Measurements from ENCODE around the gene NABP2.
"Not testable (repeated sequence)": the region's sequence is repeated elsewhere in the genome, so short reads cannot be mapped to it uniquely, and the experiment has no call there.

NABP2 gene

DNA sequence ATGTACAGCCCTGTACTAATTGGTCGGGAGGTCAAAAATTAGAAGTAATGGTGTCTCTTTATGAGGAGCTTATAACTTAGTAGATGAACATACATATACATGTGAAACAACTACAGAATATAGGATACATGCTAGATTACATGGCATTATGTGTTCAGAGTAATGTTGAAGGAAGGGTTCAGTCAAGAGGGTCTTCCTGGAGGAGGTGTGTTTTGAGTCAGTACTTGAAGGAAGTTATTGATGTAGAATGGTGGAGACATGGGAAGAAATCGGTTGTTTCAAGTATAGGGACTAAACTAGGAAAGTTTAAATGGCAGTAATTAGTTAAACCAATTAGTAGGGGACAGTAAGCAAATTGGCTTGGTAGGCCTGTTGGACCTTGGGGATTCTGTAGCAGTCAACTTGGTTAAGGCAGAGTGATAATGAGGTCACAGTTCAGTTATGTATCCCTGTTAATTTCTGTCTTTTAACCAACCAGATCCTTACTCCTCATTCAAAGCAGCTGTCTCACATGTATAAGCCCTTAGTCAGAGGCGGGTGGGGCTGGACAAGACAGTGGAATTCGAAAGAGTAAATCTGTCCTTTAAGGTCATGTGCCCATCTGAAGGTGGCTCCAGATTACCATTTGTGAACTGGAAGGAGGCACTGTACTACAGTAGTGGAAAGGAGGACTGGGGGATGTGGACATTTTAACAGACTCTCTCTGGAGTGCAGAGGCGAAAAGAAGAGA is 37.5 kb downstream of the NABP2 start:
- peaks cover 13 to 22% of the 10 kb centered on the region in 2 donors for H3K4me1 Mint-ChIP-seq
- no peak for ATAC-seq (replicated peaks)
- no peak overlapping the region for H3K27ac Mint-ChIP-seq
- H3K36me3 Mint-ChIP-seq, result no peaks in the 10 kb centered on the region
- no peak for DNase-seq
- H3K4me3 Mint-ChIP-seq, result no peak overlapping the region
- no peaks in the 10 kb centered on the region for H3K27me3 Mint-ChIP-seq
- no peaks in the 10 kb centered on the region for H3K9me3 Mint-ChIP-seq

- H3K9me3 Mint-ChIP-seq; H3K4me3 Mint-ChIP-seq; H3K36me3 Mint-ChIP-seq; H3K27ac Mint-ChIP-seq; DNase-seq; H3K27me3 Mint-ChIP-seq; ATAC-seq (replicated peaks): not testable (repeated sequence)
- peaks cover 17 to 25% of the 10 kb centered on the region in 2 donors for H3K4me1 Mint-ChIP-seq
Measured at GRCh38 chr12:56262955-56263354, 38.8 kb downstream of the NABP2 start.

DNA sequence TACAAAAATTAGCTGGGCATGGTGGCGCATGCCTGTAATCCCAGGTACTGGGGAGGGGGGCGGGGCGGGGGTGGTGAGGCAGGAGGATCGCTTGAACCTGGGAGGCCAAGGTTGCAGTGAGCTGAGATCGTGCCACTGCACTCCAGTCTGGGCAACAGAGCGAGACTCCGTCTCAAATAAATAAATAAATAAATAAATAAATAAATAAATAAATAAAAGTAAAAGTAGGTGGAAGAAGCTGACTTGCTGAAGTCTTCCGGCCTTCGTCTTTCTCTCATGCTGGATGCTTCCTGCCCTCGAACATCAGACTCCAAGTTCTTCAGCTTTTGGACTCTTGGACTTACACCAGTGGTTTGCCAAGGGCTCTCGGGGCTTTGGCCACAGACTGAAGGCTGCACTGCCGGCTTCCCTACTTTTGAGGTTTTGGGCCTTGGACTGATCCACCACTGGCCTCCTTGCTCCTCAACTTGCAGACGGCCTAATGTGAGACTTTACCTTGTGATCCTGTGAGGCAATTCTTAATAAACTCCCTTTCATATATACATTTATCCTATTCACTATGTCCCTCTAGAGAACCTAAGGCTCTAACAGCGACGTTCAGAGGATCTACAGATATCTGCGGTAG is 42.0 kb downstream of the NABP2 start:
- Mint-ChIP-seq H3K4me3 (peak overlapping the region; percentile 93 to 96), H3K4me1 (peaks cover 17 to 21% of the 10 kb centered on the region in 2 donors), H3K27ac (peak overlapping the region; percentile 97), H3K36me3 (peaks cover 9 to 13% of the 10 kb centered on the region in 2 donors)
- DNase-seq; H3K27me3 Mint-ChIP-seq; H3K9me3 Mint-ChIP-seq; ATAC-seq (replicated peaks): not testable (repeated sequence)

- ATAC-seq (replicated peaks) (peak; percentile 90 to 93), DNase-seq (peak; percentile 85)
- Mint-ChIP-seq H3K4me1 (peaks cover 17 to 21% of the 10 kb centered on the region in 2 donors), H3K27ac (peak within 1 kb of the TSS; percentile 97), H3K27me3 (no peaks in the 10 kb centered on the region), H3K36me3 (peaks cover 9 to 16% of the 10 kb centered on the region in 2 donors), H3K4me3 (peak within 1 kb of the TSS; percentile 93 to 96), H3K9me3 (no peaks in the 10 kb centered on the region)
Measured at GRCh38 chr12:56266693-56267442, 42.7 kb downstream of the NABP2 start, which contains the start of gene COQ10A. Gene COQ10A, plus strand, starts transcription at chr12:56266942. Its CDS starts 177 bp downstream, at chr12:56267119.

DNA sequence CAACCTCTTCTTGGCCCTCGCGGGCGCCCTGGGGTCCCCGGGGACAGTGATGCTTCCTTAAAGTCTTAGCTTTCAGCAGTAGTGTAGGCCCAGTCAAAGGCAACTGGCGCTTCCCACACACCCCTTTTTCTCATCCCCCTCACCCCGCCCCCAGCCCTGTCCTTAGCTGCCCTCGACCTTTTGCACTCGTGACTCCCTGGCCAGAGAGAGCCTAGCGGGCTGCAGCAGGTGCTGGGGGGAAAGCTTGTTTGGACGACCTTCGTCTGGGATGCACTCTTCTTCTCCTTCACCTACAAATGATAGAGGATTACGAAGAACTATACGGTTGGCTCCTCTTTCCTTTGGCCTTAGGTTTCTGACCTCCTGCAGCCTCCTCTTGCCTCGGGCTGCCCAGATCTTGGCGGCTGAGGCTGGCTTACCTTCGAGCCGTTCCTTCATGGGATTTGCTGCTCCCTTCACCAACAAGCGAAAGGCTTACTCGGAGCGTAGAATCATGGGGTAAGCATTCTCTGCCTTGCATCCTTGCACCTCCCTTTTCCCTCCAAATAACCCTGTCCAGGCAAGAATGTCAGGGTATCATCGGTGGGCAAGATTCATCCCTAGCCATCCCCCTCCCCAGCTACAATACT is 43.4 kb downstream of the NABP2 start:
- Mint-ChIP-seq H3K27me3 (no peaks in the 10 kb centered on the region), H3K27ac (peak overlapping the region; percentile 63), H3K4me3 (peak overlapping the region; percentile 93 to 96), H3K4me1 (peaks cover 17 to 21% of the 10 kb centered on the region in 2 donors), H3K36me3 (peaks cover 9 to 20% of the 10 kb centered on the region in 2 donors), H3K9me3 (no peaks in the 10 kb centered on the region)
- no peak for DNase-seq
- ATAC-seq (replicated peaks), result peak; percentile 50 to 51

- Mint-ChIP-seq H3K27me3 (no peaks in the 10 kb centered on the region), H3K27ac (peak overlapping the region; percentile 10), H3K9me3 (no peaks in the 10 kb centered on the region), H3K4me3 (no peak overlapping the region), H3K4me1 (peaks cover 15 to 21% of the 10 kb centered on the region in 2 donors), H3K36me3 (peaks cover 22 to 39% of the 10 kb centered on the region in 2 donors)
- ATAC-seq (replicated peaks) (no peak), DNase-seq (no peak)
Measured at GRCh38 chr12:56271031-56271430, 46.9 kb downstream of the NABP2 start.

DNA sequence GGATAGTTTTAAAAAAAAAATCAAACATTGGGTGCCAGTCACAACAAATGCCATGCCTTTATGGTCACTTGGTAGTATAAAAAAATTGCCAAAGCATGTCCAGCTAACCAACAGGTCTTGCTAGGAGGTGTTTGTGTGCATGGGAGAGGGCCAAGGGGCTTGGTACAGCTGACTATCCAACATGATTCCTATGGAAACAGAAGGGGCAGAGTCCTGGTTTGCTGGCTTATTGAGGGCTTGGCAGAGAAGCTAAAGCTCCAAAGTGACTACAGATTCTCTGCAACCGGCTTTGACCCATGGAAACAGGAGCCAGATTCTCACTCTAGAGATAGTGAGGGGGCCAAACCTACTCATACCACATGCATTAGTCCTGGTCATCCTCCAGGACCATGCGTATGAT is 48.3 kb downstream of the NABP2 start:
- not testable (repeated sequence) for H3K27ac Mint-ChIP-seq, H3K27me3 Mint-ChIP-seq
- peaks cover 23 to 41% of the 10 kb centered on the region in 2 donors for H3K36me3 Mint-ChIP-seq

GRCh38 chr12:56274299-56274698 is 50.2 kb downstream of the NABP2 start:
- no peaks in the 10 kb centered on the region for H3K9me3 Mint-ChIP-seq
- ATAC-seq (replicated peaks), result no peak
- H3K4me3 Mint-ChIP-seq, result no peak overlapping the region
- no peaks in the 10 kb centered on the region for H3K4me1 Mint-ChIP-seq
- H3K36me3 Mint-ChIP-seq, result peaks cover 23 to 42% of the 10 kb centered on the region in 2 donors
- H3K27me3 Mint-ChIP-seq, result no peaks in the 10 kb centered on the region
- H3K27ac Mint-ChIP-seq, result no peak overlapping the region
- DNase-seq, result no peak

More for the DNA sequence above, 48.3 kb downstream of the NABP2 start:
- H3K9me3 Mint-ChIP-seq; H3K4me3 Mint-ChIP-seq; ATAC-seq (replicated peaks); DNase-seq: not testable (repeated sequence)
- H3K4me1 Mint-ChIP-seq, result peaks cover 8 to 11% of the 10 kb centered on the region in 2 donors

DNA sequence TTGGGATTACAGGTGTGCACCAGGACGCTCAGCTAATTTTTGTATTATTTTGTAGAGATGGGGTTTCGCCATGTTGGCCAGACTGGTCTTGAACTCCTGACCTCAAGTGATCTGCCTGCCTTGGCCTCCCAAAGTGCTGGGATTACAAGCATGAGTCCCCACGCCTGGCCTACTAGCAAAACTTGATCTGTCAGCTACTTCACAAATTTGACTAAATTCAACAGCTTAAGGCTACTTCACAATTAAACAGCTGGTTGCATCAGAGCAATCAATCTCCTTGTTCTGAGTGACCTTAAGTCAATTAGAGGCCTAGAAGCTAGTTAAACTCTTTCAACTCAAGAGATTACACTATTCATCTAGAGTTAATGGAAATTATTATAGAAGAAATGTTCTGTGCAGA is 54.8 kb downstream of the NABP2 start:
- Mint-ChIP-seq H3K27ac (no peak overlapping the region), H3K27me3 (no peaks in the 10 kb centered on the region), H3K9me3 (no peaks in the 10 kb centered on the region), H3K36me3 (peaks cover 22 to 46% of the 10 kb centered on the region in 2 donors), H3K4me3 (no peak overlapping the region), H3K4me1 (peaks cover 4 to 6% of the 10 kb centered on the region in 2 donors)
- DNase-seq (no peak), ATAC-seq (replicated peaks) (no peak)
